K562 (cell line): Measurements from ENCODE around the gene MX1.

ENCODE experiments used
- BCLAF1 ChIP-seq, 2 experiments: fragments of 450-650 bp in 1 of 2; IDR thresholded peaks; 2 replicates each; pipeline ENCODE4 v1.6.1; 2011 to 2017; ENCODE audit warnings: low read depth in 2 of 2, antibody characterized with exemption in 1 of 2, borderline replicate concordance in 1 of 2, low read length in 1 of 2, mild to moderate bottlenecking in 1 of 2, mixed read lengths in 1 of 2; ENCODE audit not compliant: control insufficient read depth in 1 of 2
- EZH2 ChIP-seq: IDR thresholded peaks from 2 replicates; pipeline ENCODE4 v1.6.1; 2012; ENCODE audit warnings: low read depth, mild to moderate bottlenecking, inconsistent platforms, low read length, borderline replicate concordance
- FOXK2 ChIP-seq, 2 experiments: fragments of 450-650 bp; IDR thresholded peaks in 1 of 2; conservative IDR thresholded peaks in 1 of 2; 2 replicates each; pipeline ENCODE4 v1.6.1; 2016; ENCODE audit warnings: low read depth in 2 of 2, mild to moderate bottlenecking in 1 of 2
- HNRNPLL ChIP-seq: fragments of 200-400 bp; formaldehyde crosslinking; IDR thresholded peaks from 2 replicates; pipeline ENCODE4 v1.6.1; 2017; ENCODE audit warnings: low read length, low read depth, mild to moderate bottlenecking; ENCODE audit not compliant: poor library complexity, severe bottlenecking
- NRF1 ChIP-seq, 2 experiments: fragments of 450-650 bp; IDR thresholded peaks in 1 of 2; conservative IDR thresholded peaks in 1 of 2; 2 replicates each; pipeline ENCODE4 v1.6.1; 2014; ENCODE audit warnings: mild to moderate bottlenecking in 2 of 2
- POLR2AphosphoS5 ChIP-seq: IDR thresholded peaks from 2 replicates; pipeline ENCODE4 v1.6.1; 2011; ENCODE audit warnings: mild to moderate bottlenecking, low read depth, low read length, moderate library complexity; ENCODE audit not compliant: control insufficient read depth, insufficient read depth
- RBBP5 ChIP-seq: fragments of 200-600 bp; sonication (generic); IDR thresholded peaks from 2 replicates; pipeline ENCODE4 v1.6.1; 2012; ENCODE audit warnings: borderline replicate concordance, mild to moderate bottlenecking, low read length, control low read depth, inconsistent platforms; ENCODE audit not compliant: insufficient read depth, poor library complexity, severe bottlenecking
- TCF7L2 ChIP-seq: fragments of 150-350 bp; IDR thresholded peaks from 2 replicates; pipeline ENCODE4 v1.6.1; 2016; ENCODE audit warnings: low read depth, mild to moderate bottlenecking, low read length, moderate library complexity
- ZNF384 ChIP-seq: IDR thresholded peaks from 2 replicates; pipeline ENCODE4 v1.6.1; 2012; ENCODE audit warnings: low read depth, low read length, improper control_type of control experiment
- TF ChIP-seq, protein P1 (sequence below): sonication (generic); formaldehyde crosslinking; IDR thresholded peaks from 2 replicates; pipeline ENCODE4 v1.8.0; 2023; ENCODE audit warnings: mild to moderate bottlenecking, missing genetic modification reagents
- TF ChIP-seq, protein P2 (sequence below), 3 experiments: IDR thresholded peaks in 2 of 3; conservative IDR thresholded peaks in 1 of 3; 2 replicates each; pipeline ENCODE4 v1.5.1; 2011 to 2012; ENCODE audit warnings: low read length in 3 of 3, mild to moderate bottlenecking in 3 of 3, control low read depth in 2 of 3, improper control_type of control experiment in 1 of 3, inconsistent platforms in 1 of 3, low read depth in 1 of 3, mixed read lengths in 1 of 3, moderate library complexity in 1 of 3; ENCODE audit not compliant: insufficient read depth in 2 of 3

DNA sequence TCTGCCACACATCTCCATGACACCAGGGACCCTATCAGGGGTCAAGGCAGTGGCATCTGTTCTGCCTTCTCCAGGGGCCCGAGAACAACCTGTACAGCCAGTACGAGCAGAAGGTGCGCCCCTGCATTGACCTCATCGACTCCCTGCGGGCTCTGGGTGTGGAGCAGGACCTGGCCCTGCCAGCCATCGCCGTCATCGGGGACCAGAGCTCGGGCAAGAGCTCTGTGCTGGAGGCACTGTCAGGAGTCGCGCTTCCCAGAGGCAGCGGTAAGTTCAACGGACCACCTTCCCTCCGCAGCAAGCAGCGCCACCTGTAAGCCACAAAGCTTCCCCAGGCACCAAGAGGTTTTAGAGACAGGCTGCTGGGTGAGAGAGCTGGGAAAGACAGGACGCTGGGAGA is 48.3 kb upstream of the MX1 start:
- TF ChIP-seq EZH2 (no peak), HNRNPLL (no peak), RBBP5 (no peak), FOXK2 (conservative IDR thresholded peaks at IDR 0.05 in 1 of 2, IDR thresholded peaks at IDR 0.05 in 1 of 2; ENCODE audit: low read depth in 2 of 2) (no peak), POLR2AphosphoS5 (no peak), TCF7L2 (no peak), BCLAF1 (IDR thresholded peaks at IDR 0.05; ENCODE audit: borderline replicate concordance in 1 of 2, control insufficient read depth in 1 of 2, low read depth in 2 of 2, low read length in 1 of 2) (no peak), ZNF384 (no peak), NRF1 (conservative IDR thresholded peaks at IDR 0.05 in 1 of 2, IDR thresholded peaks at IDR 0.05 in 1 of 2) (no peak)
- TF ChIP-seq, protein P1, sequence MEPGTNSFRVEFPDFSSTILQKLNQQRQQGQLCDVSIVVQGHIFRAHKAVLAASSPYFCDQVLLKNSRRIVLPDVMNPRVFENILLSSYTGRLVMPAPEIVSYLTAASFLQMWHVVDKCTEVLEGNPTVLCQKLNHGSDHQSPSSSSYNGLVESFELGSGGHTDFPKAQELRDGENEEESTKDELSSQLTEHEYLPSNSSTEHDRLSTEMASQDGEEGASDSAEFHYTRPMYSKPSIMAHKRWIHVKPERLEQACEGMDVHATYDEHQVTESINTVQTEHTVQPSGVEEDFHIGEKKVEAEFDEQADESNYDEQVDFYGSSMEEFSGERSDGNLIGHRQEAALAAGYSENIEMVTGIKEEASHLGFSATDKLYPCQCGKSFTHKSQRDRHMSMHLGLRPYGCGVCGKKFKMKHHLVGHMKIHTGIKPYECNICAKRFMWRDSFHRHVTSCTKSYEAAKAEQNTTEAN (CRISPR knock-in tag): no peak
- TF ChIP-seq, protein P2, sequence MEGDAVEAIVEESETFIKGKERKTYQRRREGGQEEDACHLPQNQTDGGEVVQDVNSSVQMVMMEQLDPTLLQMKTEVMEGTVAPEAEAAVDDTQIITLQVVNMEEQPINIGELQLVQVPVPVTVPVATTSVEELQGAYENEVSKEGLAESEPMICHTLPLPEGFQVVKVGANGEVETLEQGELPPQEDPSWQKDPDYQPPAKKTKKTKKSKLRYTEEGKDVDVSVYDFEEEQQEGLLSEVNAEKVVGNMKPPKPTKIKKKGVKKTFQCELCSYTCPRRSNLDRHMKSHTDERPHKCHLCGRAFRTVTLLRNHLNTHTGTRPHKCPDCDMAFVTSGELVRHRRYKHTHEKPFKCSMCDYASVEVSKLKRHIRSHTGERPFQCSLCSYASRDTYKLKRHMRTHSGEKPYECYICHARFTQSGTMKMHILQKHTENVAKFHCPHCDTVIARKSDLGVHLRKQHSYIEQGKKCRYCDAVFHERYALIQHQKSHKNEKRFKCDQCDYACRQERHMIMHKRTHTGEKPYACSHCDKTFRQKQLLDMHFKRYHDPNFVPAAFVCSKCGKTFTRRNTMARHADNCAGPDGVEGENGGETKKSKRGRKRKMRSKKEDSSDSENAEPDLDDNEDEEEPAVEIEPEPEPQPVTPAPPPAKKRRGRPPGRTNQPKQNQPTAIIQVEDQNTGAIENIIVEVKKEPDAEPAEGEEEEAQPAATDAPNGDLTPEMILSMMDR (IDR thresholded peaks at IDR 0.05 in 2 of 3, conservative IDR thresholded peaks at IDR 0.05 in 1 of 3; ENCODE audit: insufficient read depth in 2 of 3, low read depth in 1 of 3, low read length in 3 of 3): no peak
